PC-3 (cell line): ENCODE measurements around the gene OGA.

ENCODE experiments used
- EZH2 ChIP-seq: fragments of 300-600 bp; sonication (generic); IDR thresholded peaks from one replicate; pipeline ENCODE4 v1.6.1; 2017; ENCODE audit warnings: antibody characterized with exemption, mild to moderate bottlenecking, low read length; ENCODE audit not compliant: unreplicated experiment
- EZH2phosphoT487 ChIP-seq: fragments of 300-600 bp; sonication (generic); IDR thresholded peaks from 2 replicates; pipeline ENCODE4 v1.6.1; 2018; ENCODE audit warnings: mild to moderate bottlenecking, antibody characterized with exemption, low read length, borderline replicate concordance
- TF ChIP-seq, protein P1 (sequence below): fragments of 300-600 bp; sonication (generic); conservative IDR thresholded peaks from 2 replicates; pipeline ENCODE4 v1.5.1; 2017; ENCODE audit warnings: antibody characterized with exemption, low read depth, mild to moderate bottlenecking, low read length

DNA sequence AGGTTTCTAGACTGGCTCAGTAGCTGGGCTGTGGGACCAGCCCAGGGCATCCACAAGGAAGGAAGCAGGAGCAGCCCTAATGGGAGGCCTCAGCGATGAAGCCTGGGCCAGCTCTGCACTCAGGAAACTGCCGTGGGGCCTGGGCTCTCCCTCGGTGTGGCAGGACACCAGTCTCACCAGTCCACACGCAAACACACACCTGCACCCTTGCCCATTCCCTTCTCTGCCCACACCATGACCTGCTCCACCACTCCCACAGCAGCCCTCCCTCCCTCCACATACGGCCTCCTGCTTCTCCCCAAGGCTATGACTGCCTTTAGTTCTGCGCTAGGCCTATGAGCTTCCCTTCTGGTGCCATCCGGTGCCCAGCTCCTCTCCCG, 49.5 kb downstream of the OGA start:
- TF ChIP-seq, protein P1, sequence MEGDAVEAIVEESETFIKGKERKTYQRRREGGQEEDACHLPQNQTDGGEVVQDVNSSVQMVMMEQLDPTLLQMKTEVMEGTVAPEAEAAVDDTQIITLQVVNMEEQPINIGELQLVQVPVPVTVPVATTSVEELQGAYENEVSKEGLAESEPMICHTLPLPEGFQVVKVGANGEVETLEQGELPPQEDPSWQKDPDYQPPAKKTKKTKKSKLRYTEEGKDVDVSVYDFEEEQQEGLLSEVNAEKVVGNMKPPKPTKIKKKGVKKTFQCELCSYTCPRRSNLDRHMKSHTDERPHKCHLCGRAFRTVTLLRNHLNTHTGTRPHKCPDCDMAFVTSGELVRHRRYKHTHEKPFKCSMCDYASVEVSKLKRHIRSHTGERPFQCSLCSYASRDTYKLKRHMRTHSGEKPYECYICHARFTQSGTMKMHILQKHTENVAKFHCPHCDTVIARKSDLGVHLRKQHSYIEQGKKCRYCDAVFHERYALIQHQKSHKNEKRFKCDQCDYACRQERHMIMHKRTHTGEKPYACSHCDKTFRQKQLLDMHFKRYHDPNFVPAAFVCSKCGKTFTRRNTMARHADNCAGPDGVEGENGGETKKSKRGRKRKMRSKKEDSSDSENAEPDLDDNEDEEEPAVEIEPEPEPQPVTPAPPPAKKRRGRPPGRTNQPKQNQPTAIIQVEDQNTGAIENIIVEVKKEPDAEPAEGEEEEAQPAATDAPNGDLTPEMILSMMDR = no peak
- no peak for TF ChIP-seq EZH2
- no peak for TF ChIP-seq EZH2phosphoT487
